Cardiac septum (tissue), 1 donor: ENCODE data around the gene CRAMP1. TPM values are rescaled to one million over a fixed set of nuclear protein-coding genes. Genes with fewer than 3 reads are reported as not detected.

ENCODE experiments used
- DNase-seq: peaks from one replicate; pipeline ENCODE4 v3.0.0-alpha.2; 2020; ENCODE audit warnings: low spot score
- intact Hi-C: fragments of 100-400 bp; cut with DNase I; formaldehyde crosslinking; loops from one replicate; pipeline ENCODE4 v1.14.0; 2022
- total RNA-seq: library from RNA; stranded (reverse); fragmentation: NEBNext Ultra II Directional; extraction: Animal tissue kit (Norgen Biotek cat#: 25700); gene quantifications from one replicate; pipeline ENCODE4 v1.2.1, GENCODE V29; 2021
- donor health status: DM: no; HTN: no; CAD: no.

CRAMP1 gene
- total RNA-seq, 1 donor from 2014 or later, result 12.4 TPM

GRCh38 chr16:1596516-1596915 is 15.6 kb upstream of the CRAMP1 start:
- no peak for DNase-seq
- intact Hi-C loops, result no loop called here

- intact Hi-C loops, result no loop called here
- no peak for DNase-seq
Measured at GRCh38 chr16:1597154-1597553, 15.0 kb upstream of the CRAMP1 start.

- intact Hi-C loops, result no loop called here
Measured at GRCh38 chr16:1601031-1601430, 11.1 kb upstream of the CRAMP1 start.

GRCh38 chr16:1601489-1601888 is 10.7 kb upstream of the CRAMP1 start:
- intact Hi-C loops, result no loop called here
- no peak for DNase-seq

More at GRCh38 chr16:1601031-1601430, 11.1 kb upstream of the CRAMP1 start:
- DNase-seq, result no peak

GRCh38 chr16:1602285-1602684 is 9.9 kb upstream of the CRAMP1 start:
- no peak for DNase-seq
- intact Hi-C loops, result no loop called here

GRCh38 chr16:1606774-1607173 is 5.4 kb upstream of the CRAMP1 start:
- intact Hi-C loops, result no loop called here
- DNase-seq, result no peak

GRCh38 chr16:1607971-1608370 is 4.2 kb upstream of the CRAMP1 start:
- intact Hi-C loops, result no loop called here

GRCh38 chr16:1610071-1610898 is 1.9 kb upstream of the CRAMP1 start:
- intact Hi-C loops, result loop anchor here (5.0 to 10.0 kb wide), 2 partner anchors 73 to 115 kb away; partner anchors contain the start of gene TELO2
- peak; percentile 90 for DNase-seq

More at GRCh38 chr16:1607971-1608370, 4.2 kb upstream of the CRAMP1 start:
- no peak for DNase-seq

- no peak for DNase-seq
- intact Hi-C loops, result loop anchor here (5.0 to 10.0 kb wide), 2 partner anchors 74 to 116 kb away; partner anchors contain the start of gene TELO2
Measured at GRCh38 chr16:1610899-1611632, 1.1 kb upstream of the CRAMP1 start.

GRCh38 chr16:1613211-1613622 is 1.1 kb downstream of the CRAMP1 start:
- intact Hi-C loops, result loop anchor here (2.0 to 10.0 kb wide), 3 partner anchors 76 to 118 kb away; partner anchors contain the start of genes MAPK8IP3 and TELO2
- no peak for DNase-seq

- intact Hi-C loops, result loop anchor here (2.0 to 10.0 kb wide), 3 partner anchors 77 to 119 kb away; partner anchors contain the start of genes MAPK8IP3 and TELO2
- no peak for DNase-seq
Measured at GRCh38 chr16:1613728-1614455, 1.7 kb downstream of the CRAMP1 start.

- intact Hi-C loops, result loop anchor here (5.0 to 10.0 kb wide), 2 partner anchors 77 to 120 kb away; partner anchors contain the start of gene TELO2
- DNase-seq, result no peak
Measured at GRCh38 chr16:1614456-1615102, 2.4 kb downstream of the CRAMP1 start.

GRCh38 chr16:1615761-1616160 is 3.6 kb downstream of the CRAMP1 start:
- no peak for DNase-seq
- intact Hi-C loops, result loop anchor here (10.0 kb wide), 1 partner anchor 121 kb away; the partner anchor contains the start of gene TELO2

GRCh38 chr16:1619976-1620375 is 7.8 kb downstream of the CRAMP1 start:
- intact Hi-C loops, result loop anchor here (10.0 kb wide), 1 partner anchor 125 kb away; the partner anchor contains the start of gene TELO2
- no peak for DNase-seq

GRCh38 chr16:1620391-1620790 is 8.2 kb downstream of the CRAMP1 start:
- intact Hi-C loops, result no loop called here
- DNase-seq, result no peak

GRCh38 chr16:1621851-1622250 is 9.7 kb downstream of the CRAMP1 start:
- intact Hi-C loops, result no loop called here
- DNase-seq, result no peak

- no peak for DNase-seq
- intact Hi-C loops, result no loop called here
Measured at GRCh38 chr16:1626327-1626726, 14.2 kb downstream of the CRAMP1 start.

- intact Hi-C loops, result no loop called here
- no peak for DNase-seq
Measured at GRCh38 chr16:1626776-1627175, 14.6 kb downstream of the CRAMP1 start.
